Trophoblast cell (in vitro differentiated cells and primary cell): ENCODE data around the gene EPHA1.
"Not testable (repeated sequence)": the region's sequence is repeated elsewhere in the genome, so short reads cannot be mapped to it uniquely, and the experiment has no call there.

Experiments used
- DNase-seq, 2 donors: peaks; one replicate each; pipeline ENCODE4 v3.0.0-alpha.2; 2016
- H2AFZ ChIP-seq: 2 replicates; pipeline ENCODE4 v1.6.1; 2013; ENCODE audit warnings: low read length, moderate library complexity, mild to moderate bottlenecking; ENCODE audit not compliant: insufficient read depth, poor library complexity
- H2AK5ac ChIP-seq: 2 replicates; pipeline ENCODE4 v1.6.1; 2013; ENCODE audit warnings: mild to moderate bottlenecking, low read length
- H2BK120ac ChIP-seq: 2 replicates; pipeline ENCODE4 v1.6.1; 2013; ENCODE audit warnings: low read length, mild to moderate bottlenecking, moderate library complexity; ENCODE audit not compliant: insufficient read depth, poor library complexity
- H2BK12ac ChIP-seq: 2 replicates; pipeline ENCODE4 v1.6.1; 2013; ENCODE audit warnings: mild to moderate bottlenecking, low read length, moderate library complexity
- H2BK5ac ChIP-seq: 2 replicates; pipeline ENCODE4 v1.6.1; 2013; ENCODE audit warnings: low read length, low read depth, moderate library complexity, mild to moderate bottlenecking; ENCODE audit not compliant: poor library complexity
- H3K14ac ChIP-seq: 2 replicates; pipeline ENCODE4 v1.6.1; 2013; ENCODE audit warnings: mild to moderate bottlenecking, low read length
- H3K18ac ChIP-seq: 2 replicates; pipeline ENCODE4 v1.6.1; 2013; ENCODE audit warnings: mild to moderate bottlenecking, low read length
- H3K23ac ChIP-seq: 2 replicates; pipeline ENCODE4 v1.6.1; 2013; ENCODE audit warnings: low read length
- H3K27ac ChIP-seq: 2 replicates; pipeline ENCODE4 v1.5.1; 2013; ENCODE audit warnings: low read depth, mild to moderate bottlenecking, inconsistent platforms, low read length, moderate library complexity
- H3K27me3 ChIP-seq: 2 replicates; pipeline ENCODE4 v1.6.1; 2013; ENCODE audit warnings: inconsistent platforms, mild to moderate bottlenecking, low read length, moderate library complexity; ENCODE audit not compliant: insufficient read depth
- H3K36me3 ChIP-seq, 2 experiments: 1 replicate in 1 of 2; 2 replicates in 1 of 2; pipeline ENCODE4 v1.6.1; 2013; ENCODE audit warnings: low read length in 2 of 2, mild to moderate bottlenecking in 2 of 2, moderate library complexity in 1 of 2; ENCODE audit not compliant: insufficient read depth in 2 of 2, control insufficient read depth in 1 of 2
- H3K4ac ChIP-seq: 2 replicates; pipeline ENCODE4 v1.6.1; 2013; ENCODE audit warnings: low read depth, mild to moderate bottlenecking, low read length, moderate library complexity
- H3K4me1 ChIP-seq, 2 experiments: 1 replicate in 1 of 2; 2 replicates in 1 of 2; pipeline ENCODE4 v1.6.1; 2013; ENCODE audit warnings: low read length in 2 of 2, mild to moderate bottlenecking in 2 of 2, moderate library complexity in 1 of 2; ENCODE audit not compliant: insufficient read depth in 2 of 2, control insufficient read depth in 1 of 2
- H3K4me2 ChIP-seq: 2 replicates; pipeline ENCODE4 v1.6.1; 2013; ENCODE audit warnings: inconsistent platforms, mild to moderate bottlenecking, low read length, moderate library complexity
- H3K4me3 ChIP-seq: 2 replicates; pipeline ENCODE4 v1.5.1; 2013; ENCODE audit warnings: mild to moderate bottlenecking, low read depth, low read length, inconsistent platforms
- H3K79me1 ChIP-seq: one replicate; pipeline ENCODE4 v1.6.1; 2013; ENCODE audit warnings: low read length
- H3K79me2 ChIP-seq: 2 replicates; pipeline ENCODE4 v1.6.1; 2013; ENCODE audit warnings: low read length, mild to moderate bottlenecking; ENCODE audit not compliant: control insufficient read depth, insufficient read depth, poor library complexity
- H3K9ac ChIP-seq: 2 replicates; pipeline ENCODE4 v1.6.1; 2013; ENCODE audit warnings: mild to moderate bottlenecking, low read length
- H3K9me3 ChIP-seq: 2 replicates; pipeline ENCODE4 v1.6.1; 2013; ENCODE audit warnings: low read depth, mild to moderate bottlenecking, control low read depth, inconsistent platforms, low read length; ENCODE audit not compliant: insufficient read depth
- H4K12ac ChIP-seq: 2 replicates; pipeline ENCODE4 v1.6.1; 2013; ENCODE audit warnings: low read depth, mild to moderate bottlenecking, low read length, moderate library complexity
- H4K8ac ChIP-seq: 2 replicates; pipeline ENCODE4 v1.6.1; 2013; ENCODE audit warnings: low read depth, mild to moderate bottlenecking, low read length, moderate library complexity
- H4K91ac ChIP-seq: one replicate; pipeline ENCODE4 v1.6.1; 2013; ENCODE audit warnings: low read depth, mild to moderate bottlenecking, low read length, moderate library complexity
- WGBS: extraction: QIAGEN DNeasy Blood & Tissue Kit; methylation state at CpG from one replicate; pipeline ENCODE4 v1.1.7; 2013; ENCODE audit warnings: missing lambda C conversion rate; ENCODE audit not compliant: insufficient read length, insufficient coverage; ENCODE audit errors: extremely low coverage; 5-methylcytosine and 5-hydroxymethylcytosine counted together

The EPHA1 gene

DNA sequence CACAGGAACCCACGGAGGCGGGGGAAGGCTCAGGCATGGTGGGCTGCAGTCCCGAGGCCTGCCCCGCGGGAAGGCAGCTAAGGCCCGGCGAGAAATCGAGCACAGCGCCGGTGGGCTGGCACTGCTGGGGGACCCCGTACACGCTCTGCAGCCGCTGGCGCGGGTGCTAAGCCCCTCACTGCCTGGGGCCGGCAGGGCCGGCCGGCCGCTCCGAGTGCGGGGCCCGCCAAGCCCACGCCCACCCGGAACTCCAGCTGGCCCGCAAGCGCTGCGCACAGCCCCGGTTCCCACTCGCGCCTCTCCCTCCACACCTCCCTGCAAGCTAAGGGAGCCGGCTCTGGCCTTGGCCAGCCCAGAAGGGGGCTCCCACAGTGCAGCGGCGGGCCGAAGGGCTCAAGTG is 15.8 kb upstream of the EPHA1 start:
- H2AK5ac ChIP-seq, H3K27ac ChIP-seq, H3K4ac ChIP-seq, H3K27me3 ChIP-seq, H3K18ac ChIP-seq, H3K9ac ChIP-seq, H3K4me1 ChIP-seq, H4K8ac ChIP-seq, H3K4me2 ChIP-seq, H3K9me3 ChIP-seq, H3K79me2 ChIP-seq, H3K79me1 ChIP-seq, H3K36me3 ChIP-seq, H2BK12ac ChIP-seq, H3K4me3 ChIP-seq, H2BK120ac ChIP-seq, H2AFZ ChIP-seq, H2BK5ac ChIP-seq, H3K14ac ChIP-seq, DNase-seq, H4K12ac ChIP-seq, H3K23ac ChIP-seq, H4K91ac ChIP-seq: not testable (repeated sequence)
- no CpG with 5 or more reads among the region's 34 CpGs for WGBS

- H2BK12ac ChIP-seq = no peak overlapping the region
- H3K4me3 ChIP-seq = no peak overlapping the region
- H4K12ac ChIP-seq = no peak overlapping the region
- no CpG with 5 or more reads among the region's 3 CpGs for WGBS
- H3K4ac ChIP-seq = no peak overlapping the region
- no peak overlapping the region for H3K4me2 ChIP-seq
- H2AFZ ChIP-seq = no peak overlapping the region
- no peak overlapping the region for H3K23ac ChIP-seq
- peaks cover 5% of the 10 kb centered on the region for H3K9me3 ChIP-seq
- no peak overlapping the region for H3K9ac ChIP-seq
- H2AK5ac ChIP-seq = no peak overlapping the region
- no peaks in the 10 kb centered on the region for H3K36me3 ChIP-seq
- no peaks in the 10 kb centered on the region for H3K27me3 ChIP-seq
- no peaks in the 10 kb centered on the region for H3K79me1 ChIP-seq
- no peak overlapping the region for H3K14ac ChIP-seq
- no peak overlapping the region for H4K8ac ChIP-seq
- no peak for DNase-seq
- no peak overlapping the region for H2BK5ac ChIP-seq
- H3K4me1 ChIP-seq = no peaks in the 10 kb centered on the region
- no peak overlapping the region for H4K91ac ChIP-seq
- H3K27ac ChIP-seq = no peak overlapping the region
- H2BK120ac ChIP-seq = no peak overlapping the region
- H3K79me2 ChIP-seq = no peaks in the 10 kb centered on the region
- no peak overlapping the region for H3K18ac ChIP-seq
Measured at GRCh38 chr7:143422033-143422432, 13.4 kb upstream of the EPHA1 start.

- not testable (repeated sequence) for H2AK5ac ChIP-seq, H3K4me1 ChIP-seq, H4K8ac ChIP-seq, H3K9me3 ChIP-seq, H2BK120ac ChIP-seq, H2BK12ac ChIP-seq, H3K9ac ChIP-seq, H4K12ac ChIP-seq, H3K18ac ChIP-seq, H3K4ac ChIP-seq, H3K4me3 ChIP-seq, H3K4me2 ChIP-seq, H3K27ac ChIP-seq, DNase-seq, H2BK5ac ChIP-seq, H2AFZ ChIP-seq, H3K14ac ChIP-seq, H3K23ac ChIP-seq, H3K79me2 ChIP-seq, H3K36me3 ChIP-seq, H4K91ac ChIP-seq, H3K27me3 ChIP-seq, H3K79me1 ChIP-seq
- WGBS = no CpG with 5 or more reads among the region's 3 CpGs
Measured at GRCh38 chr7:143420624-143421023, 12.0 kb upstream of the EPHA1 start.

DNA sequence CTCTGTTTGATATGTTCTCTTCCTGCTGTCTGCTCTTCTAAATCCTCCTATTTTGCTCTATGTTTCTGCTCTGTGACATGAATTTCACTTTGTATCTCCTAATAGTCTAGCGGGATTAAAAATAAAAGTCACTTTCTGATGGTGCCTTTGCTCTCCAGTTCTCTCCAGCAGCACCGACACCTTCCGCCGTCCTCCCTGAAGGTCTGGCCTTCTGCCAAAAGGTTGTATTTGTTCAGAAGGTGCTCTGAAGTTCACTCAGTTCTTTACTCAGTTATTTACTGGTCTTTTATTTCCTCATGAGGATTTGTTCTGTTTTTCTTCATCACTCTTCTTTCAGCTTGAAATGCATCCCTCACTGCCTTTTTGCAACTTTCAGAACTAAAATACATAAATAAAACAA is 11.2 kb upstream of the EPHA1 start:
- Histone ChIP-seq H3K79me1 (no peaks in the 10 kb centered on the region), H3K4me1 (no peaks in the 10 kb centered on the region), H2BK12ac (no peak overlapping the region), H4K8ac (no peak overlapping the region), H3K27me3 (no peaks in the 10 kb centered on the region), H4K91ac (no peak overlapping the region), H3K14ac (no peak overlapping the region), H2BK5ac (no peak overlapping the region), H3K79me2 (no peaks in the 10 kb centered on the region), H3K4me3 (no peak overlapping the region), H3K23ac (no peak overlapping the region), H4K12ac (no peak overlapping the region), H3K4ac (no peak overlapping the region), H3K9ac (no peak overlapping the region), H3K4me2 (no peak overlapping the region), H3K18ac (no peak overlapping the region), H2BK120ac (no peak overlapping the region), H3K9me3 (peaks cover 5% of the 10 kb centered on the region), H2AFZ (no peak overlapping the region), H3K36me3 (no peaks in the 10 kb centered on the region), H2AK5ac (no peak overlapping the region), H3K27ac (no peak overlapping the region)
- no peak for DNase-seq
- WGBS = no CpG with 5 or more reads among the region's 4 CpGs
